ENCODE data around the gene TCF20. TPM values are rescaled to one million over a fixed set of nuclear protein-coding genes. Genes with fewer than 3 reads are reported as not detected.

The TCF20 gene
- total RNA-seq, 1 experiment from 2014 or later, result 56.4 TPM

DNA sequence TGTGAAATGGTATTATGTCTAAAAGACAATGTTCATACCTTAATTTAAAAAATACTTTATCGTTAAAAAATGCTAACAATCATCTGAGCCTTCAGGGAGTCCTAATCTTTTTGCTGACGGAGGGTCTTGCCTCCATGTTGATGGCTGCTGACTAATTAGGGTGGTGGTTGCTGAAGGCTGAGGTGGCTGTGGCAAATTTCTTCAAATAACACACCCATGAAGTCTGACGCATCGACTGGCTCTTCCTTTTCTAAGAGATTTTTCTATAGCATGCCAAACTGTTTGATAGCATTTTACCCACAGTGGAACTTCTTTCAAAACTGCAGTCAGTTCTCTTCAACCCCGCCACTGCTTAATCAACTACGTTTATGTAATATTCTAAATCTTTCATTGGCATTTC is 33.6 kb downstream of the TCF20 start:
- intact Hi-C loops (cut with micrococcal nuclease), result no loop called here
- no peak overlapping the region for H3K4me3 Mint-ChIP-seq (ENCODE audit: unreplicated experiment)
- TF ChIP-seq, protein P1, sequence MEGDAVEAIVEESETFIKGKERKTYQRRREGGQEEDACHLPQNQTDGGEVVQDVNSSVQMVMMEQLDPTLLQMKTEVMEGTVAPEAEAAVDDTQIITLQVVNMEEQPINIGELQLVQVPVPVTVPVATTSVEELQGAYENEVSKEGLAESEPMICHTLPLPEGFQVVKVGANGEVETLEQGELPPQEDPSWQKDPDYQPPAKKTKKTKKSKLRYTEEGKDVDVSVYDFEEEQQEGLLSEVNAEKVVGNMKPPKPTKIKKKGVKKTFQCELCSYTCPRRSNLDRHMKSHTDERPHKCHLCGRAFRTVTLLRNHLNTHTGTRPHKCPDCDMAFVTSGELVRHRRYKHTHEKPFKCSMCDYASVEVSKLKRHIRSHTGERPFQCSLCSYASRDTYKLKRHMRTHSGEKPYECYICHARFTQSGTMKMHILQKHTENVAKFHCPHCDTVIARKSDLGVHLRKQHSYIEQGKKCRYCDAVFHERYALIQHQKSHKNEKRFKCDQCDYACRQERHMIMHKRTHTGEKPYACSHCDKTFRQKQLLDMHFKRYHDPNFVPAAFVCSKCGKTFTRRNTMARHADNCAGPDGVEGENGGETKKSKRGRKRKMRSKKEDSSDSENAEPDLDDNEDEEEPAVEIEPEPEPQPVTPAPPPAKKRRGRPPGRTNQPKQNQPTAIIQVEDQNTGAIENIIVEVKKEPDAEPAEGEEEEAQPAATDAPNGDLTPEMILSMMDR (IDR thresholded peaks at IDR 0.05; ENCODE audit: unreplicated experiment), result no peak
- POLR2A ChIA-PET, result no interaction called here
- H3K4me1 Mint-ChIP-seq (ENCODE audit: insufficient read depth, unreplicated experiment), result no peaks in the 10 kb centered on the region
- H3K9me3 Mint-ChIP-seq (ENCODE audit: unreplicated experiment), result peaks cover 7% of the 10 kb centered on the region
- H3K27ac Mint-ChIP-seq (ENCODE audit: low read depth, unreplicated experiment), result no peak overlapping the region
- BruUV-seq (replicated peaks), result no TSS peak
- DNase-seq (ENCODE audit: unreplicated experiment), result no peak
- CTCF ChIA-PET, result no interaction called here
- H3K27me3 Mint-ChIP-seq (ENCODE audit: insufficient read depth, unreplicated experiment), result no peaks in the 10 kb centered on the region
- peaks cover 9% of the 10 kb centered on the region for H3K36me3 Mint-ChIP-seq (ENCODE audit: insufficient read depth, unreplicated experiment)

DNA sequence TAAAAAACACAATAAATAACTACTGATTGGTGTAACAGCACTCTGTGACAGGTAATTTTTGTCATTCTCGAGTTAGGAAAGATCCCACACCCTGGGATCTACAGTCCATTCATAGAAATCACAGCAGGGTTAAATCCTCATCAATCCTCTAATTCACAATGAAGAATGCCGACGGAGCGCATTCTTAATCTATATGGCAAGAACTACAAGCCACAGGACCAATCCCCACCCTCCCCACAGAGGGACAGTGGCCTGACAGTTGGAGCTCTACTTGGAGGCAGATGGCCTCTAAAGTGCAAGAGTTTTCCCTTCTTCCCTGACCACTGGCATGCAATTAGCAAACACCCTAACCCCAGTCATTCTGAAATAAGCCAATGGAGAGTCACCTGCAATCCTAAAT is 34.2 kb downstream of the TCF20 start:
- peak overlapping the region; percentile 19 for H3K27ac Mint-ChIP-seq (ENCODE audit: low read depth, unreplicated experiment)
- ChIA-PET POLR2A (no interaction called here), CTCF (no interaction called here)
- no peaks in the 10 kb centered on the region for H3K27me3 Mint-ChIP-seq (ENCODE audit: insufficient read depth, unreplicated experiment)
- no peak overlapping the region for H3K4me3 Mint-ChIP-seq (ENCODE audit: unreplicated experiment)
- no peak for DNase-seq (ENCODE audit: unreplicated experiment)
- intact Hi-C loops (cut with micrococcal nuclease), result no loop called here
- H3K4me1 Mint-ChIP-seq (ENCODE audit: insufficient read depth, unreplicated experiment), result no peaks in the 10 kb centered on the region
- peaks cover 9% of the 10 kb centered on the region for H3K36me3 Mint-ChIP-seq (ENCODE audit: insufficient read depth, unreplicated experiment)
- no TSS peak for BruUV-seq (replicated peaks)
- H3K9me3 Mint-ChIP-seq (ENCODE audit: unreplicated experiment), result peaks cover 7% of the 10 kb centered on the region
- TF ChIP-seq, protein P1 (IDR thresholded peaks at IDR 0.05; ENCODE audit: unreplicated experiment), result no peak

DNA sequence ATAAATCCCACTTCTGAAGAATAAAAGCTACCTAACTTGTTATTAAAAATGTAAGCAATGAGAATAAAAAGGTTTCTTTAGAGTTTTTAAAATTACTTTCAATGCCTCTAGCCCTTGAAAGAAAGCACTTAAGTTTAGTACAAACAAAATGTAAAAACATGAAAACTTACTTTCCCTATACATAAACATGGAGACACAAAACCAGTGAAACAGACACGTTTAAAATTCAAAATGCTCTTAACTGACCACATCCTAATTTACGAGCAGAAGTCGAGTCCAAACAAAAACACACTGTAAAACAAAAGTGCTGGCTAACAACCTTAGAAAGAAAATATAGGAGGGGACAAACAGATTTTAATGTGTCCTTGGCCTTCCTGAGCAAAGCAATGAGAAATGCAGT is 36.6 kb downstream of the TCF20 start:
- no peak for DNase-seq (ENCODE audit: unreplicated experiment)
- H3K9me3 Mint-ChIP-seq (ENCODE audit: unreplicated experiment), result peaks cover 7% of the 10 kb centered on the region
- TF ChIP-seq, protein P1 (IDR thresholded peaks at IDR 0.05; ENCODE audit: unreplicated experiment), result no peak
- BruUV-seq (replicated peaks), result no TSS peak
- peaks cover 6% of the 10 kb centered on the region for H3K36me3 Mint-ChIP-seq (ENCODE audit: insufficient read depth, unreplicated experiment)
- H3K27ac Mint-ChIP-seq (ENCODE audit: low read depth, unreplicated experiment), result no peak overlapping the region
- ChIA-PET CTCF (no interaction called here), POLR2A (interaction anchor here (0.7 kb wide), 1 partner anchor 262 kb away, joined by 3 read pairs; no protein-coding TSS in a partner anchor)
- H3K4me1 Mint-ChIP-seq (ENCODE audit: insufficient read depth, unreplicated experiment), result peaks cover 14% of the 10 kb centered on the region
- H3K27me3 Mint-ChIP-seq (ENCODE audit: insufficient read depth, unreplicated experiment), result no peaks in the 10 kb centered on the region
- intact Hi-C loops (cut with micrococcal nuclease), result no loop called here
- H3K4me3 Mint-ChIP-seq (ENCODE audit: unreplicated experiment), result no peak overlapping the region

DNA sequence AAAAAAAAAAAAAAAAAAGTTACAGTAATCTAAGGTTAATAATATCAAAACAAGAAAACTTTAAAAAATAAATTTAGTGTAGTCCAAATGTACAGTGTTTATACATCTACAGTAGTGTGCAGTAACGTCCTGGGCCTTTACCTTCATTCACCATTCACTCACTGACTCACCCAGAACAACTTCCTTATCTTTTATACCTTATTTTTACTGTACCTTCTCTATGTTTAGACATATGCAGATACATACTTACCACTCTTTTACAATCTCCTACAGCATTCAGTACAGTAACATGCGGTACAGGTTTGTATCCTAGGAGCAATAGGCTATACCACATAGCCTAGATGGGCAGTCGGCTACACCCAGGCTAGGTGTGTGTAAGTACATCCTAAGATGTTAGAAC is 38.5 kb downstream of the TCF20 start:
- no peak overlapping the region for H3K27ac Mint-ChIP-seq (ENCODE audit: low read depth, unreplicated experiment)
- no peak overlapping the region for H3K4me3 Mint-ChIP-seq (ENCODE audit: unreplicated experiment)
- BruUV-seq (replicated peaks), result no TSS peak
- intact Hi-C loops (cut with micrococcal nuclease), result no loop called here
- TF ChIP-seq, protein P1 (IDR thresholded peaks at IDR 0.05; ENCODE audit: unreplicated experiment), result no peak
- DNase-seq (ENCODE audit: unreplicated experiment), result no peak
- no peaks in the 10 kb centered on the region for H3K27me3 Mint-ChIP-seq (ENCODE audit: insufficient read depth, unreplicated experiment)
- ChIA-PET POLR2A (interaction anchor here (0.6 to 0.7 kb wide), 2 partner anchors 20 to 163 kb away, joined by 3 read pairs; no protein-coding TSS in a partner anchor), CTCF (no interaction called here)
- H3K36me3 Mint-ChIP-seq (ENCODE audit: insufficient read depth, unreplicated experiment), result no peaks in the 10 kb centered on the region
- H3K9me3 Mint-ChIP-seq (ENCODE audit: unreplicated experiment), result no peaks in the 10 kb centered on the region
- peaks cover 32% of the 10 kb centered on the region for H3K4me1 Mint-ChIP-seq (ENCODE audit: insufficient read depth, unreplicated experiment)
